HG02840 (cell line): ENCODE results near the gene DYSF.

Source experiments
- ATAC-seq: cut with Tn5 transposase; IDR thresholded peaks from one replicate; pipeline ENCODE4 v1.9.1; 2021; ENCODE audit warnings: mild to moderate bottlenecking, moderate library complexity, moderate number of reproducible peaks; ENCODE audit not compliant: unreplicated experiment, low FRiP score

The DYSF gene

DNA sequence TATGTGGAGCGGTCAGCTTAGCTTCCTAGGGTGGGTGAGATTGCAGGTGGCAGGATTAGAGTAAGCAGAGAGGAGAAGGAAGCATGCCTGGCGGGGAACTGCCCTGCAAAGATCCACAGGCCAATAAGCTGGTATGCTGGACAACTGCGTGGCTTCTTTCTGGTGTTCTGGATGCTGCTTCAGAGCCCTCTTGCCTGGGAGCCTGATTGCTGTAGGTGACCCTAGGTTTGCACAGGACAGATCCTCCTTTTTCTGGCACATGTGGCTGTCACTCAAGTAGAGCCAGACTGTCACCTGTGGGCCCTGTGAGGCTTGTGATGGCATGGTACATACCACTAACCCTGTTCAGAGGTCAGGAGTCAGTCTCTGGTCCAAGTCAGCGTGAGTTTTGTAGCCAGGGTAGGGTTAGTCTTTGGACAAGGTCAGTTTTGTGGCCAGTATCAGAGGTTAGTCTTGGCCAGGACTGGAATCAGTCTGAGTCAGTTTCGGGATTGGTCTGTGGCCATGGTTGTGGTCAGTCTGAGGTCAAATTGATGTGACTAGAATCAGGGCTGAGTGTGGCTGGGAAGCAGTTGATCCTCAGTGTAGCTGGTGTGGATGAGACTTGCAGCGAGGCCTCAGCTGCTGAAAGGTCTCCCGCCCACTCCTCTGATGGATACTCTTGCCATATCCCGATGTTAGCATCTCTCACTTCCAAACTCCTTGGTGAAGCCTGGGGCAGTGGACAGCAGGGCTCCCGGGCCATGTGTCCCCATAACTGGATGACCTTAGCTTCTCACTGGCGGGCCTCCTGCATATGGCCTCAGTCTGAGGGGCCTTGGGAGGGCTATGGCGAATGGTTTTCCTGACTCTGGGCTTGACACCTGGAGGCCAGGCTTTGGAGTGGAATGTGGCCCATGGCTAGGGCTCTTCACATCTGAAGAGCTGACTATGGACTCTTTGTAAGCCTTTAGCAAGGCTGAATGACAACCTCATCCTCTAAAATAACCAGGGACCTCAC is 260.5 kb downstream of the DYSF start:
- ATAC-seq = no peak

GRCh38 chr2:71714601-71715240 is 261.4 kb downstream of the DYSF start:
- ATAC-seq = no peak

DNA sequence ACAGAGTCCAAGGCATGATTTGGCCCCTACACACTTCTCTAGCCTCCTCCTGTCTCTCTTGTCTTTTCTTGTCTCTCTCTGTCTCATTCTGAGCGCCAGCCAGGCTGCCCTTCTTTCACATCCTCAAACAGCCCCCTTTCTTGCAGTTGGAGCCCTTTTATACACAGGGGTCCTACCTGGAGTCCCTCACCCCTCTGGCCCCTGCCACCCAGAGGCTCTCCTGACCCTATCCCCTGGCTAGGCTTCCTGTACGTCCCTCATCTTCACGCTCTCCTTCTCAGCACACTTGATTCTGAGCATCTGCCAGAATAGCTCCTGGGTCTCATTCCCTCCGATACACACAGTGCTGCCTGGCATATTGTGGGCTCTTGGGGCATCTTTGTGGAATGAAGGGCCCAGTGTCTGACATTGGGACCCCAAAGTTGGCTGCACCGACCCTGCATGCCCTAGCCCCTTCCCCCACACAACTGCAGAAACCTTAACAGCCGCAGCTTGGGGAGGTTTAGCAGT is 261.9 kb downstream of the DYSF start:
- no peak for ATAC-seq

- no peak for ATAC-seq
Measured at GRCh38 chr2:71715951-71716696, 262.8 kb downstream of the DYSF start.

DNA sequence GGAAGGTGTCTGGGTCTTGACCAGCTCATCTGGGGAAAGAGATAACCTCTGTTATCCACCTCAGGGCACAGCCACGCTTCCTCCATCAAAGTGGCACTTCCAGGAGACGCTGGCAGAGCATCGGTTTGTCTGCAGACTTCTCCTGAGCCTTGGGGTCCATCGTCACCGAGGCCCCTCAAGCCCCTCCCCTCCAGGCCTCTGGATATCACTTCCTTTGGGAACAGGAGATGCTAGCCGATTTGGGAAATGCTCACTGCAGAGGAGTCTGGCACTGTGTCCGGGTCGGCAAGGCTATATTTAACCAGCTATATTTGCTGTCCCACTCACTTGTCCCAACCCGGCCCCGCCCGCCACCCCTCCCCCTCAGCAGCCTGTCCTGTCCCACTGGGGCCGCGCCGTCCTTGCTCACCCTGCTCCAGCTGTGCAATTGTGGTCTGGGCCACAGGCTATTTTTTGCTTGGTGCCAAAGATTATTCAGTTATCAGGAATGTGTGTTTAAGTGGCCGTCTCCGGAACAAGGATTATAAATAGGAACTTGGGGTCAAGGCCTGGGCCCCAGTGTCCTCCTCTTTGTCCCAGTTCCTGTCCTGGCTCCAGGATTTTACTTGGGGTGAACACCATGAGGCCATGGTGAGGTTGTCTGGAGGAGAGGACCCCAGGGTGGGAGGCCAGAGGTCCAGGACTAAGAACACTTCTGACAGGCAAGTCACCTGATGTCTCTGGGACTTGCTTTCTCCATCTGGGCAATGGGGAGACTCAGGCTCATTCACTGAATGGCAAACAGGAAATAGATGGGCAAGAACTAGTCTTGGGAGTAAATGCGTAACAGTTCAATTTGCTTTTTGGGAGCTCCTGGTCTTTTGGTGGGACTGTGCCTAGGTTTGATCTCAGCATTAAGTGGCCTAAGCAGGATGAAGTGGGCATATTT is 263.6 kb downstream of the DYSF start:
- no peak for ATAC-seq

- ATAC-seq = no peak
Measured at GRCh38 chr2:71718686-71719085, 265.3 kb downstream of the DYSF start.

- ATAC-seq = no peak
Measured at GRCh38 chr2:71719520-71720282, 266.3 kb downstream of the DYSF start.

- no peak for ATAC-seq
Measured at GRCh38 chr2:71720283-71720560, 266.9 kb downstream of the DYSF start.

DNA sequence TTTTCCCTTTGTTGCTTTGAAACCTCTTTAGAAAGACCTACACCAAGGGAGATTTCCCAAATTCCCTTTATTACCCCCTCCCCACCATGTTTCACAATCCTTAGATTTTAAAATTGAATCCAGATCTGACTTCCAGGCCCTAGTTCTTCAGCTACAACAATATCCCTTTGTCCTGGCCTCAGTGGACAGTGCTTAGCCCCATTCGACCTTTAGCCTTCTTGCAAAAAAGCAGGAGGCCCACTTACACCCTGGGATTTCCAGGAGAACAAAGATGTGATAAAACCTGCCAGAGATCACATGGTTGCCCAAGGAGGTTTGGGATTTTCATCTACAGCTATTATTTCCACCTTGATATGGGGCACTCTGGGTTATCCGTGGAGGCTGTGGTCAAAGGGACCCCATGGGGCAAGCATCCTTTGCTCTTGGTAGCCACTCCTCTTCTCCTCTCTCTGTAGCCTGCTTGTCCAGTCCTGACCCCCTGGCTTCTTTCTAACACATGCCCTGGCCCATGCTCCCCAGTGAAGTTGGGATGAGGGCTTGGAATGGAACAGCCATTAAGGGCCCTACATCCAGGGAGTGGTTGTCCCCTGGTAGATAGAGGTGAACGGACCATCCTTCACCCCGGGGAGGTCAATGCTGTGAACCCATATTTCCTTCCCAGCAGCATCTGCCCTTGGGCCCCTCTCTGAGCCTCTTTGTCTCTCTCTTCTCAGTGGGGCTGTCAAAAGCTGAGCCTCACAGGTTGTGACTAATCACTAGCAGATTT is 267.4 kb downstream of the DYSF start:
- ATAC-seq = no peak

- no peak for ATAC-seq
Measured at GRCh38 chr2:71721362-71721665, 268.0 kb downstream of the DYSF start.

GRCh38 chr2:71721669-71722068 is 268.3 kb downstream of the DYSF start:
- ATAC-seq = no peak

DNA sequence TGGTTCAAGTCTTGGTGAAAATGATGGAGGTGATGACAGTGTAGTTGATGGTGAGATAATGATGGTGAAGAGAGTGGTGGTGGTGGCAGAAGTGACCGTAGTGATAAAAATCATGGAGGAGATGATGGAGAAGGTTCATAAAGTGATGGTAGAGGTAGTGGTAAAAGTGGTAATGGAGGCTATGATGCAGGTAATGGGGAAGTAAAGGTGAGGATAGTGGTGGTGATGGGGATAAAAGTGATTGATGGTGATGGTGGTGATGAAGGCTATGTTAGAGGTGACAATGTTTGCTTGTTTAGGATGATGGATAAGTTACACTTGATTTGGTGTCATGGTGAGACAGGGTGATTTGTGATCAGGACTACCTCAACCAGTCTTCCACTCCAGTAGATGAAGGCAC is 268.9 kb downstream of the DYSF start:
- no peak for ATAC-seq

- ATAC-seq = no peak
Measured at GRCh38 chr2:71724793-71725192, 271.4 kb downstream of the DYSF start.

- no peak for ATAC-seq
Measured at GRCh38 chr2:71725836-71726235, 272.5 kb downstream of the DYSF start.

GRCh38 chr2:71727562-71727961 is 274.2 kb downstream of the DYSF start:
- ATAC-seq = no peak

DNA sequence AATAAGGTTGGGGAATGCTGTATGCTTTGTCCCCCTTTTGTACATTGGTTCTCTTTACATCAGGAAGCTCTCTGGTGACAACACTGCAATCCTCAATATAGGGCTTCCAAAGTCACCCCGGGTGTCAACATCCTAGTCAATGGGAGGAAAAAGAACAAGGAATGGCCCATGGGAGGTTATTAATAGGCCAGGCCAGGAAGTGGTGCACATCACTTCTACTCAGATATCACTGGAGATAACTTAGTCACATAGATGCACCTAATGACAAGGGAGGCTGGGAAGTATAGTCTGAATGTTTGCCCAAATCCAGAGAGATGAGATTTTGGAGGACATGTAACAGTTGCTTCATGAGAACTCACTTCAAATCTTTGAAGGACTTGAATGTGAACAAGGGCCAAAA is 274.7 kb downstream of the DYSF start:
- ATAC-seq = no peak

GRCh38 chr2:71730785-71731383 is 277.5 kb downstream of the DYSF start:
- ATAC-seq = no peak

- ATAC-seq = no peak
Measured at GRCh38 chr2:71734620-71735019, 281.3 kb downstream of the DYSF start.
